Measurements from ENCODE around the gene HCRTR2. TPM values are rescaled to one million over a fixed set of nuclear protein-coding genes. Genes with fewer than 3 reads are reported as not detected.

The HCRTR2 gene
- polyA plus RNA-seq, 2 of the 4 experiments (the other 2 are of a cell fraction): not detected

GRCh38 chr6:55136916-55137315 is 37.4 kb upstream of the HCRTR2 start (continued):
- no peak for TF ChIP-seq EP300 (IDR thresholded peaks at IDR 0.05)
- no peak for TF ChIP-seq ZFP36 (IDR thresholded peaks at IDR 0.05; ENCODE audit: borderline replicate concordance, partially characterized antibody)
- TF ChIP-seq PHF8 (IDR thresholded peaks at IDR 0.05; ENCODE audit: borderline replicate concordance, low read depth): no peak
- TF ChIP-seq HEYL (CRISPR knock-in tag; IDR thresholded peaks at IDR 0.05): no peak
- no peak for TF ChIP-seq ESRRA (IDR thresholded peaks at IDR 0.05; ENCODE audit: borderline replicate concordance, low read length)
- no peak for TF ChIP-seq CHD2 (IDR thresholded peaks at IDR 0.05; ENCODE audit: low read length, partially characterized antibody)
- no peak for TF ChIP-seq NR3C1 (IDR thresholded peaks at IDR 0.05)

GRCh38 chr6:55137929-55138693 is 36.2 kb upstream of the HCRTR2 start:
- Histone ChIP-seq H3K27ac (no peak overlapping the region), H3K4me3 (no peak overlapping the region)
- POLR2A ChIA-PET: no interaction called here

GRCh38 chr6:55141611-55142010 is 32.7 kb upstream of the HCRTR2 start:
- Histone ChIP-seq H3K4me3 (no peak overlapping the region), H3K4me1 (no peaks in the 10 kb centered on the region), H3K9me3 (no peaks in the 10 kb centered on the region), H3K27ac (no peak overlapping the region), H3K4me2 (no peak overlapping the region)
- ATAC-seq (no peak), DNase-seq (ENCODE audit: low read depth in 1 of 2, low spot score in 1 of 2) (no peak), FAIRE-seq (no peak)
- POLR2A ChIA-PET: no interaction called here
- TF ChIP-seq, protein P1, sequence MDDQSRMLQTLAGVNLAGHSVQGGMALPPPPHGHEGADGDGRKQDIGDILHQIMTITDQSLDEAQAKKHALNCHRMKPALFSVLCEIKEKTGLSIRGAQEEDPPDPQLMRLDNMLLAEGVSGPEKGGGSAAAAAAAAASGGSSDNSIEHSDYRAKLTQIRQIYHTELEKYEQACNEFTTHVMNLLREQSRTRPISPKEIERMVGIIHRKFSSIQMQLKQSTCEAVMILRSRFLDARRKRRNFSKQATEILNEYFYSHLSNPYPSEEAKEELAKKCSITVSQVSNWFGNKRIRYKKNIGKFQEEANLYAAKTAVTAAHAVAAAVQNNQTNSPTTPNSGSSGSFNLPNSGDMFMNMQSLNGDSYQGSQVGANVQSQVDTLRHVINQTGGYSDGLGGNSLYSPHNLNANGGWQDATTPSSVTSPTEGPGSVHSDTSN (IDR thresholded peaks at IDR 0.05): no peak
- no peak for TF ChIP-seq RAD21 (conservative IDR thresholded peaks at IDR 0.05 in 1 of 2, IDR thresholded peaks at IDR 0.05 in 1 of 2)
- TF ChIP-seq EHF (CRISPR knock-in tag; IDR thresholded peaks at IDR 0.05): no peak
- no peak for TF ChIP-seq CEBPB (IDR thresholded peaks at IDR 0.05)
- TF ChIP-seq HOXB13 (CRISPR knock-in tag; IDR thresholded peaks at IDR 0.05; ENCODE audit: low read depth): no peak
- no peak for TF ChIP-seq RNF2 (IDR thresholded peaks at IDR 0.05; ENCODE audit: borderline replicate concordance, low read depth)
- no peak for TF ChIP-seq ZC3H11A (IDR thresholded peaks at IDR 0.05)
- TF ChIP-seq TP53 (CRISPR knock-in tag; IDR thresholded peaks at IDR 0.05): no peak
- no peak for TF ChIP-seq POLR2A (IDR thresholded peaks at IDR 0.05; ENCODE audit: low read length)
- TF ChIP-seq FOXS1 (CRISPR knock-in tag; IDR thresholded peaks at IDR 0.05): no peak
- TF ChIP-seq HDAC2 (IDR thresholded peaks at IDR 0.05): no peak
- no peak for TF ChIP-seq ATOH8 (CRISPR knock-in tag; IDR thresholded peaks at IDR 0.05; ENCODE audit: low read depth)
- no peak for TF ChIP-seq FOSB (CRISPR knock-in tag; IDR thresholded peaks at IDR 0.05)
- TF ChIP-seq USF2 (IDR thresholded peaks at IDR 0.05): no peak
- no peak for TF ChIP-seq BHLHE40 (IDR thresholded peaks at IDR 0.05; ENCODE audit: low read depth, low read length)
- CTCF ChIA-PET: no interaction called here

More at GRCh38 chr6:55137929-55138693, 36.2 kb upstream of the HCRTR2 start:
- CTCF ChIA-PET: no interaction called here
- Histone ChIP-seq H3K9me3 (no peaks in the 10 kb centered on the region), H3K4me1 (no peaks in the 10 kb centered on the region), H3K4me2 (no peak overlapping the region)
- ATAC-seq: no peak
- DNase-seq (ENCODE audit: low read depth in 1 of 2, low spot score in 1 of 2): no peak
- TF ChIP-seq MAFK (IDR thresholded peaks at IDR 0.05; ENCODE audit: partially characterized antibody) (peak; percentile 82), HEYL (CRISPR knock-in tag; IDR thresholded peaks at IDR 0.05) (no peak), BHLHE40 (IDR thresholded peaks at IDR 0.05; ENCODE audit: low read depth, low read length) (no peak)
- WGBS (ENCODE audit: missing lambda C conversion rate): 30% methylated on average over 4 of the region's 4 CpGs
- no peak for FAIRE-seq
